Measurements from ENCODE around the gene PLEKHH3. TPM values are rescaled to one million over a fixed set of nuclear protein-coding genes. Genes with fewer than 3 reads are reported as not detected.

The PLEKHH3 gene
- total and polyA plus RNA-seq, 10 of the 15 experiments (the other 5 are each of a cell fraction or from before 2014, with no cell fraction given): 0.31 to 38.0 (median 11.0) TPM

- no peak for DNase-seq (ENCODE audit: low read depth, low spot score)
- SMC1A ChIA-PET (ENCODE audit: uncharacterized antibody, unreplicated experiment): interaction anchor here (1.1 to 8.3 kb wide), 12 partner anchors 19 to 141 kb away, joined by 3 to 124 read pairs (median 7); partner anchors contain the start of genes PSMC3IP, RETREG3, TUBG1 and TUBG2
- TF ChIP-seq SUZ12 (IDR thresholded peaks at IDR 0.05; ENCODE audit: unreplicated experiment) (no peak), STAT3 (IDR thresholded peaks at IDR 0.05; ENCODE audit: low read depth, low read length) (no peak), JUNB (IDR thresholded peaks at IDR 0.05) (no peak), TCF3 (IDR thresholded peaks at IDR 0.05; ENCODE audit: borderline replicate concordance, insufficient read depth, low read depth, low read length) (no peak), ESRRA (IDR thresholded peaks at IDR 0.05; ENCODE audit: low read length) (no peak), EP300 (IDR thresholded peaks at IDR 0.05; ENCODE audit: borderline replicate concordance in 1 of 2, control insufficient read depth in 1 of 2, low read depth in 2 of 2, low read length in 2 of 2) (no peak), IKZF2 (IDR thresholded peaks at IDR 0.05) (peak in 1 of 2 experiments; percentile 68; a peak in 3 of 4 replicates), RB1 (IDR thresholded peaks at IDR 0.05; ENCODE audit: borderline replicate concordance) (peak; percentile 51; the same call in 1 of the 2 replicates), CHD2 (IDR thresholded peaks at IDR 0.05; ENCODE audit: borderline replicate concordance, low read depth, low read length) (no peak), POLR2AphosphoS2 (IDR thresholded peaks at IDR 0.05; ENCODE audit: low read depth, low read length) (no peak), POLR2A (IDR thresholded peaks at IDR 0.05; ENCODE audit: low read depth, low read length) (peak; percentile 71), NFYB (IDR thresholded peaks at IDR 0.05; ENCODE audit: insufficient read depth, low read depth, low read length) (no peak), ZNF687 (IDR thresholded peaks at IDR 0.05) (no peak)
- TF ChIP-seq, protein P1, sequence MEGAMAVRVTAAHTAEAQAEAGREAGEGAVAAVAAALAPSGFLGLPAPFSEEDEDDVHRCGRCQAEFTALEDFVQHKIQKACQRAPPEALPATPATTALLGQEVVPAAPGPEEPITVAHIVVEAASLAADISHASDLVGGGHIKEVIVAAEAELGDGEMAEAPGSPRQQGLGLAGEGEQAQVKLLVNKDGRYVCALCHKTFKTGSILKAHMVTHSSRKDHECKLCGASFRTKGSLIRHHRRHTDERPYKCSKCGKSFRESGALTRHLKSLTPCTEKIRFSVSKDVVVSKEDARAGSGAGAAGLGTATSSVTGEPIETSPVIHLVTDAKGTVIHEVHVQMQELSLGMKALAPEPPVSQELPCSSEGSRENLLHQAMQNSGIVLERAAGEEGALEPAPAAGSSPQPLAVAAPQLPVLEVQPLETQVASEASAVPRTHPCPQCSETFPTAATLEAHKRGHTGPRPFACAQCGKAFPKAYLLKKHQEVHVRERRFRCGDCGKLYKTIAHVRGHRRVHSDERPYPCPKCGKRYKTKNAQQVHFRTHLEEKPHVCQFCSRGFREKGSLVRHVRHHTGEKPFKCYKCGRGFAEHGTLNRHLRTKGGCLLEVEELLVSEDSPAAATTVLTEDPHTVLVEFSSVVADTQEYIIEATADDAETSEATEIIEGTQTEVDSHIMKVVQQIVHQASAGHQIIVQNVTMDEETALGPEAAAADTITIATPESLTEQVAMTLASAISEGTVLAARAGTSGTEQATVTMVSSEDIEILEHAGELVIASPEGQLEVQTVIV (IDR thresholded peaks at IDR 0.05; ENCODE audit: borderline replicate concordance, partially characterized antibody): no peak
Measured at GRCh38 chr17:42677921-42678781, 1.4 kb upstream of the PLEKHH3 start.

More at GRCh38 chr17:42677921-42678781, 1.4 kb upstream of the PLEKHH3 start:
- WGBS (ENCODE audit: insufficient coverage, insufficient replicate concordance, low lambda C conversion rate, missing lambda C conversion rate): 2% methylated on average over 40 of the region's 53 CpGs
- no peaks in the 10 kb centered on the region for H3K9me3 ChIP-seq (replicated peaks; ENCODE audit: control insufficient read depth, insufficient read depth, low read length)
- FAIRE-seq (peak; percentile 13), ATAC-seq (peak; percentile 41)
- H4K20me1 ChIP-seq (ENCODE audit: control insufficient read depth, insufficient read depth): no peaks in the 10 kb centered on the region
- in situ Hi-C loops (cut with MboI): no loop called here
- H2AFZ ChIP-seq (ENCODE audit: control insufficient read depth, low read depth, low read length): peak overlapping the region; percentile 79
- H3K4me3 ChIP-seq: peak overlapping the region; percentile 82
- intact Hi-C loops (cut with micrococcal nuclease; ENCODE audit: unreplicated experiment): loop anchor here (1.0 to 2.0 kb wide), 2 partner anchors 59 to 69 kb away; partner anchors contain the start of genes RETREG3 and TUBG1
- peak overlapping the region; percentile 88 for H3K9ac ChIP-seq (ENCODE audit: control insufficient read depth, insufficient read depth, low read length)
- peaks cover 19% of the 10 kb centered on the region for H3K4me1 ChIP-seq (ENCODE audit: control insufficient read depth, insufficient read depth, low read length)
- peak overlapping the region; percentile 100 for H3K4me2 ChIP-seq (ENCODE audit: control insufficient read depth, insufficient read depth)
- TSS peak; percentile 75 for BruUV-seq (replicated peaks)
- ChIA-PET RAD21 (ENCODE audit: unreplicated experiment) (interaction anchor here (0.9 to 6.5 kb wide), 10 partner anchors 26 to 320 kb away, joined by 3 to 152 read pairs (median 8); partner anchors contain the start of genes PSMC3IP, RETREG3, RPL27 and TUBG1), POLR2A (interaction anchor here (0.9 to 6.6 kb wide), 13 partner anchors 20 to 263 kb away, joined by 3 to 120 read pairs (median 11); partner anchors contain the start of genes PSMC3IP, RETREG3, TUBG1 and TUBG2), CTCF (interaction anchor here (0.6 to 10.1 kb wide), 13 partner anchors 11 to 683 kb away, joined by 3 to 239 read pairs (median 5); partner anchors contain the start of genes PSMC3IP, RETREG3 and TUBG1)
- H3K27me3 ChIP-seq (replicated peaks in 1 of 2; ENCODE audit: control insufficient read depth in 2 of 2, insufficient read depth in 2 of 2, low read length in 1 of 2): no peaks in the 10 kb centered on the region
- peaks cover 0 to 4% of the 10 kb centered on the region in 2 experiments; a peak in 2 of 4 replicates for H3K36me3 ChIP-seq (ENCODE audit: control insufficient read depth in 2 of 2, insufficient read depth in 2 of 2, low read length in 1 of 2)
- H3K79me2 ChIP-seq (ENCODE audit: control insufficient read depth, insufficient read depth, low read length): peaks cover 77% of the 10 kb centered on the region
- H3K27ac ChIP-seq (ENCODE audit: control insufficient read depth, insufficient read depth): peak overlapping the region; percentile 93
